B cell (primary cell): ENCODE results near the gene ZNF764.

Experiments
- CTCF ChIP-seq: fragments of 200-600 bp; IDR thresholded peaks from one replicate; pipeline ENCODE4 v1.8.0; 2022; ENCODE audit warnings: antibody characterized with exemption, mild to moderate bottlenecking
- EZH2 ChIP-seq: IDR thresholded peaks from 2 replicates; pipeline ENCODE4 v1.6.1; 2012; ENCODE audit warnings: borderline replicate concordance, low read depth, mild to moderate bottlenecking, moderate library complexity, low read length; ENCODE audit not compliant: insufficient read depth, poor library complexity, severe bottlenecking

DNA sequence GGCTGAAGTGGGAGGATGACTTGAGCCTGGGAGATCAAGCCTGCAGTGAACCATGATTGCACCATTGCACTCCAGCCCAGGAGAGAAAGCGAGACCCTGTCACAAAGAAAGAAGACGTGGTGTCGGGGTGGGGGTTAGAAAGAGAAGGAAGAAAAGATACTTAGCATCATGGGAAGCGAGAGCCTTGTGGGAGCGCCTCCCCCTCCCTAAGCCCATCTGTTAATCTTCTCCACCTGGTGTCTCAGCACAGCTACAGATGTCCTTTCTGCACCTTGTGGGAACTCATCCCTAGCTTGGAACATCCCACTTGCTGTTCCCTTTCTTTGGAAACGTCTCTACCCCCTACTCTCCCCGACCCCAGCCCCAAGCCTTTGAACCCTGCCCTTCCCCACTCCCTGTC lies 7.4 kb upstream of the ZNF764 start:
- TF ChIP-seq CTCF (no peak), EZH2 (no peak)
